Large intestine (tissue), 3 donors: ENCODE measurements around the gene ATG14. TPM values are rescaled to one million over a fixed set of nuclear protein-coding genes. Genes with fewer than 3 reads are reported as not detected.

Experiments
- DNase-seq, 2 donors: peaks; one replicate each; pipeline versions ENCODE4 v3.0.0 to v3.0.0-alpha.2; 2013
- H3K27ac ChIP-seq: one replicate; pipeline ENCODE4 v1.5.1; 2013; ENCODE audit warnings: low read length
- H3K27me3 ChIP-seq: 2 replicates; pipeline ENCODE4 v1.6.1; 2013; ENCODE audit warnings: low read length; ENCODE audit not compliant: control insufficient read depth, insufficient read depth
- H3K36me3 ChIP-seq: 2 replicates; pipeline ENCODE4 v1.6.1; 2013; ENCODE audit warnings: low read length; ENCODE audit not compliant: control insufficient read depth, insufficient read depth
- H3K4me1 ChIP-seq: one replicate; pipeline ENCODE4 v1.6.1; 2013; ENCODE audit warnings: low read length; ENCODE audit not compliant: control insufficient read depth, insufficient read depth
- H3K4me3 ChIP-seq: one replicate; pipeline ENCODE4 v1.5.1; 2013; ENCODE audit warnings: low read length
- H3K9me3 ChIP-seq: one replicate; pipeline ENCODE4 v1.6.1; 2013; ENCODE audit warnings: mild to moderate bottlenecking, low read depth, low read length, moderate library complexity; ENCODE audit not compliant: control insufficient read depth
- WGBS: methylation state at CpG from one replicate; pipeline ENCODE4 v1.1.5; 2013; ENCODE audit warnings: low lambda C conversion rate; ENCODE audit not compliant: insufficient coverage; 5-methylcytosine and 5-hydroxymethylcytosine counted together
- polyA plus RNA-seq: library from polyadenylated mRNA; unstranded; fragments of 120-200 nt; gene quantifications from one replicate; pipeline ENCODE4 v1.2.1, GENCODE V29; 2013

The ATG14 gene
- polyA plus RNA-seq, 1 donor: 18.2 TPM

- Histone ChIP-seq H3K4me3 (no peak overlapping the region), H3K36me3 (peaks cover 2% of the 10 kb centered on the region), H3K27ac (no peak overlapping the region), H3K27me3 (no peaks in the 10 kb centered on the region), H3K4me1 (no peaks in the 10 kb centered on the region), H3K9me3 (no peaks in the 10 kb centered on the region)
- WGBS: no CpG with 5 or more reads among the region's 2 CpGs
- DNase-seq: no peak
Observed at GRCh38 chr14:55324812-55325211, 86.8 kb downstream of the ATG14 start.

DNA sequence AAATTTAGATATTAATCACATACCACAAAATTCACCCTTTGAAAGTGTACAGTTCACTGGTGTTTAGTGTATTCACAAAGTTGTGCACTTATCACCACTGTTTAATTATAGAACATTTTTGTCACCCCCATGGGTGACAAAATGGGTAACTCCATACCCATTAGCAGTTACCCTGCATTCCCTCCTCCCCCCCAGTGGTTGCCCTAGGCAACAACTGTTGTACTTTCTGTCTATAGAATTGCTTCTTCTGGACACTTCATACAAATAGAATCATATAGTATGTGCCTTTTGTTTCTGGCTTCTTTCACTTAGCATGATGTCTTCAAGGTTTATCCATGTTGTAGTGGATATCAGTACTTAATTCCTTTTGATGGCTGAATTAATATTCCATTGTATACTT is 87.7 kb downstream of the ATG14 start:
- Histone ChIP-seq H3K27ac (no peak overlapping the region), H3K36me3 (peaks cover 2% of the 10 kb centered on the region), H3K4me3 (no peak overlapping the region), H3K4me1 (peaks cover 3% of the 10 kb centered on the region), H3K9me3 (no peaks in the 10 kb centered on the region), H3K27me3 (no peaks in the 10 kb centered on the region)
- DNase-seq: no peak

- Histone ChIP-seq H3K4me3 (no peak overlapping the region), H3K36me3 (peaks cover 2% of the 10 kb centered on the region), H3K27ac (peak overlapping the region; percentile 93), H3K4me1 (peaks cover 26% of the 10 kb centered on the region), H3K9me3 (no peaks in the 10 kb centered on the region), H3K27me3 (no peaks in the 10 kb centered on the region)
- WGBS: no CpG with 5 or more reads among the region's 1 CpG
- DNase-seq: peak; percentile 66 to 73
Observed at GRCh38 chr14:55318694-55319093, 92.9 kb downstream of the ATG14 start.

DNA sequence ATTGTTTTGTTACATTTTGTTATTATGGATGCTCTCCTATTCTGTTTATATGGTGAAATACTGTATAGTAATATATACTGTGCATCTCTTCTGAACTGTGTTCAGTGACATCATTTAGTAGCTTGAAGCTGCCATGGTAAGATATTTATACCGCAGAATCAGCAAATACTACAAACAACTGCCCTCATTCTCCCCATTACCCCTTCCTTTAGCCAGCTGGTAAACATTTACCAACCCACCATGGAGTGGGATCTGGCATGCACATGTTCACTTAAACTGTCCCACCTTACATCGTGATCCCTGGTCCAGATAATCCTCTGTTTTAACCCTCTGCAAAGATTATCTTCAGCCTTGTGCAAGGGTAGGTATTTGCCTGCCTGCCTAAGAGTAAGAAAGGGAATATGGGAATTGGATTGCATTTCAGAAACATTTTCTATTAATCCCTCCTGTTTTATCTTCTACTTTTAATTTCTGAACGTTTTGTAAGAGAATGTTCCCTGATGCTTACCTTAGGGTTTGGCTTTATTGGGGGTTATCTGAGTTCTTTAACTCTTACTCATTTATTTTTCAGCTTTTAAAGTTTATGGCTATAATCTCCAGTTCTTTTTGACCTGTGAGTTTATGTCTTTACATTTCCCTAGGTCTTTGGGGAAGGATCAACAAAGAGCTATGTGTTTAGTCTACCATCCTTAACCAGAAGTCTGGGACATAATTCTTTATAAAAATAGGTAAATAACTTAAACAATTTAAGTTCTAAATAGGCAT is 93.9 kb downstream of the ATG14 start:
- no CpG with 5 or more reads among the region's 3 CpGs for WGBS
- Histone ChIP-seq H3K27me3 (no peaks in the 10 kb centered on the region), H3K4me1 (peaks cover 26% of the 10 kb centered on the region), H3K36me3 (peaks cover 2% of the 10 kb centered on the region), H3K4me3 (no peak overlapping the region), H3K27ac (peak overlapping the region; percentile 93), H3K9me3 (peaks cover 5% of the 10 kb centered on the region)
- DNase-seq: peak in 1 of 2 donors; percentile 73

- peaks cover 15% of the 10 kb centered on the region for H3K9me3 ChIP-seq
- H3K27me3 ChIP-seq: no peaks in the 10 kb centered on the region
- no peak overlapping the region for H3K4me3 ChIP-seq
- peak; percentile 91 to 96 for DNase-seq
- peaks cover 2% of the 10 kb centered on the region for H3K36me3 ChIP-seq
- WGBS: 0% methylated on average over 3 of the region's 4 CpGs
- H3K4me1 ChIP-seq: peaks cover 27% of the 10 kb centered on the region
- H3K27ac ChIP-seq: peak overlapping the region; percentile 93
Observed at GRCh38 chr14:55316564-55316963, 95.1 kb downstream of the ATG14 start.

Other genes starting within 250 kb of the ATG14 start
- gene DLGAP5, start 220.2 kb downstream of the ATG14 start, polyA plus RNA-seq: 11.6 TPM
- 25.5 TPM for gene FBXO34, start 140.4 kb downstream of the ATG14 start, polyA plus RNA-seq
- 0.01 TPM for gene TBPL2, start 28.8 kb upstream of the ATG14 start, polyA plus RNA-seq
- 109 TPM for gene KTN1, start 168.4 kb upstream of the ATG14 start, polyA plus RNA-seq